ENCODE data around the gene KCNJ10.

DNA sequence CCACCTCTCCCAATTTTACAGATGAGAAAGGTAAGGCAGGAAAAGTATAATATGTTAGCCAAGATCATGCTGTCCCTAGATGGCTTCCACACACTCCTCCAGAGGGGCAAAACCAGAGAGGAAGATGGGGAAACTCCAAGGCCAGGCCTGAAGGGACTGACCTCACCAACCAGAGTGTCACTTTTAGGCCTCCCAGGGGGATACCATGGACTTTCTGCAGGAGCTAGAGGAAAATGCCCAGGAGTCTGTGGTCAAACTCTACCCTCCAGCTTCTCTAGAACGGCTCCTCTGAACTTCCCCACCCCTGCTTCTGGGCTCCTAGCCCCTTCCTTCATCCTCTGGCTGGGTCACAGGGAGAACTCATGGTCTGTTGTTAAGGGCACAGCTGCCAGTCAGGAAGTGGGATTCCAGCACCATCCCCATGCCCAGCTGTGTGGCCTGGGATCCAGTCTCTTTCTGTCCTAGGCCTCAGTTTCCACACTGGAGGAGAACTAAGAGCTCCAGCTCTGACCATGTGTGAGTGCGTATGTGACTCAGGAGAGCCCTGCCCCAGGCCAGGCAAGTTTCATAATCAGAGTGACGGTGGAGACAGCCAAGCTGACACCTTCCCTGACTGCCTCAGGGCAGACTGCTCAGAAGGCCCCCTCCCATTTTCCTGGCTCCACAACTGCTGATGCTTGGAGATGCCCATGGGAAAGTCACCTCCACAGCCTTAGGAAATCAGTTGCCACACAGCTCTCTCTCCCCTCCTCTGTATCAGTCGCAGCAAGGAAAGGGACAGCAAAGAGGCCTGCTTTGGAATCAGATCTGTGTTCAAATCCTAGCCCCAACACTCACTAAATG is 26.5 kb upstream of the KCNJ10 start:
- TF ChIP-seq POLR2AphosphoS5 (IDR thresholded peaks at IDR 0.05; ENCODE audit: low read depth, low read length) (no peak), SIN3A (IDR thresholded peaks at IDR 0.05; ENCODE audit: borderline replicate concordance, insufficient read depth, low read length) (no peak)
- TF ChIP-seq, protein P1, sequence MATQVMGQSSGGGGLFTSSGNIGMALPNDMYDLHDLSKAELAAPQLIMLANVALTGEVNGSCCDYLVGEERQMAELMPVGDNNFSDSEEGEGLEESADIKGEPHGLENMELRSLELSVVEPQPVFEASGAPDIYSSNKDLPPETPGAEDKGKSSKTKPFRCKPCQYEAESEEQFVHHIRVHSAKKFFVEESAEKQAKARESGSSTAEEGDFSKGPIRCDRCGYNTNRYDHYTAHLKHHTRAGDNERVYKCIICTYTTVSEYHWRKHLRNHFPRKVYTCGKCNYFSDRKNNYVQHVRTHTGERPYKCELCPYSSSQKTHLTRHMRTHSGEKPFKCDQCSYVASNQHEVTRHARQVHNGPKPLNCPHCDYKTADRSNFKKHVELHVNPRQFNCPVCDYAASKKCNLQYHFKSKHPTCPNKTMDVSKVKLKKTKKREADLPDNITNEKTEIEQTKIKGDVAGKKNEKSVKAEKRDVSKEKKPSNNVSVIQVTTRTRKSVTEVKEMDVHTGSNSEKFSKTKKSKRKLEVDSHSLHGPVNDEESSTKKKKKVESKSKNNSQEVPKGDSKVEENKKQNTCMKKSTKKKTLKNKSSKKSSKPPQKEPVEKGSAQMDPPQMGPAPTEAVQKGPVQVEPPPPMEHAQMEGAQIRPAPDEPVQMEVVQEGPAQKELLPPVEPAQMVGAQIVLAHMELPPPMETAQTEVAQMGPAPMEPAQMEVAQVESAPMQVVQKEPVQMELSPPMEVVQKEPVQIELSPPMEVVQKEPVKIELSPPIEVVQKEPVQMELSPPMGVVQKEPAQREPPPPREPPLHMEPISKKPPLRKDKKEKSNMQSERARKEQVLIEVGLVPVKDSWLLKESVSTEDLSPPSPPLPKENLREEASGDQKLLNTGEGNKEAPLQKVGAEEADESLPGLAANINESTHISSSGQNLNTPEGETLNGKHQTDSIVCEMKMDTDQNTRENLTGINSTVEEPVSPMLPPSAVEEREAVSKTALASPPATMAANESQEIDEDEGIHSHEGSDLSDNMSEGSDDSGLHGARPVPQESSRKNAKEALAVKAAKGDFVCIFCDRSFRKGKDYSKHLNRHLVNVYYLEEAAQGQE (IDR thresholded peaks at IDR 0.05; ENCODE audit: insufficient read depth in 1 of 2, low read depth in 2 of 2, low read length in 2 of 2) = no peak

Measured in PFSK-1 (cell line).